HG02885 (cell line): Measurements from ENCODE around the gene SIPA1L3.

Experiments
- ATAC-seq: cut with Tn5 transposase; IDR thresholded peaks from one replicate; pipeline ENCODE4 v1.9.1; 2021; ENCODE audit warnings: mild to moderate bottlenecking; ENCODE audit not compliant: unreplicated experiment, poor library complexity

The SIPA1L3 gene

GRCh38 chr19:37970699-37971098 is 63.7 kb downstream of the SIPA1L3 start:
- no peak for ATAC-seq

GRCh38 chr19:37972803-37973202 is 65.8 kb downstream of the SIPA1L3 start:
- no peak for ATAC-seq

GRCh38 chr19:37973666-37974065 is 66.7 kb downstream of the SIPA1L3 start:
- no peak for ATAC-seq

- ATAC-seq = no peak
Observed at GRCh38 chr19:37975071-37975470, 68.1 kb downstream of the SIPA1L3 start.

GRCh38 chr19:37975596-37976515 is 68.8 kb downstream of the SIPA1L3 start:
- ATAC-seq = no peak

- no peak for ATAC-seq
Observed at GRCh38 chr19:37977391-37977790, 70.4 kb downstream of the SIPA1L3 start.

- ATAC-seq = no peak
Observed at GRCh38 chr19:37977992-37978391, 71.0 kb downstream of the SIPA1L3 start.

DNA sequence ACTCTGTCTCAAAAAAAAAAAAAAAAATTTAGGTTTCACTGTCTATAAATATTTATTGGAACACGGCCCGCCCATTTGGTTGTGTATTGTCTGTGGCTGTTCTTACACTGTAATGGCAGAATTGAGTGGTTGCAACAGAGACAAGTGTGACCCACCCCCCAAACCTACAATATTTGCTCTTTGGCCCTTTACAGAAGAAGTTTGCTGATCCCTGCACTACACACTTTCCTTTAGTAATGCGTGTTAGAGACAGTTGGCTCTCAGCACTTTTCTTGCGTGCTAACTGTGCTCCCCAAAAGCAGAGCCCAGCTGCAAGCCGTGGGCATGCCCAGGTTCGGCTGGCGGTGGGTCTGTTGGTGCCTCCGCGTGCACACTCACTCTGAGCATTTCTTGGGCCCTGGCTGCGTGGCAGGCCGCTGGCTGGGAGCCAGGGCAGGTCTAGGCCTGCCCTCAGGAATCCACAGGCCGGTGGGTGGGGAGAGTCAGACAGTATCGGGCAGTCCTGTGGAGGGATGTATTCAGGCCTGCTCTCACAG is 72.6 kb downstream of the SIPA1L3 start:
- peak; percentile 53 for ATAC-seq

GRCh38 chr19:37980419-37981170 is 73.6 kb downstream of the SIPA1L3 start:
- ATAC-seq = no peak

DNA sequence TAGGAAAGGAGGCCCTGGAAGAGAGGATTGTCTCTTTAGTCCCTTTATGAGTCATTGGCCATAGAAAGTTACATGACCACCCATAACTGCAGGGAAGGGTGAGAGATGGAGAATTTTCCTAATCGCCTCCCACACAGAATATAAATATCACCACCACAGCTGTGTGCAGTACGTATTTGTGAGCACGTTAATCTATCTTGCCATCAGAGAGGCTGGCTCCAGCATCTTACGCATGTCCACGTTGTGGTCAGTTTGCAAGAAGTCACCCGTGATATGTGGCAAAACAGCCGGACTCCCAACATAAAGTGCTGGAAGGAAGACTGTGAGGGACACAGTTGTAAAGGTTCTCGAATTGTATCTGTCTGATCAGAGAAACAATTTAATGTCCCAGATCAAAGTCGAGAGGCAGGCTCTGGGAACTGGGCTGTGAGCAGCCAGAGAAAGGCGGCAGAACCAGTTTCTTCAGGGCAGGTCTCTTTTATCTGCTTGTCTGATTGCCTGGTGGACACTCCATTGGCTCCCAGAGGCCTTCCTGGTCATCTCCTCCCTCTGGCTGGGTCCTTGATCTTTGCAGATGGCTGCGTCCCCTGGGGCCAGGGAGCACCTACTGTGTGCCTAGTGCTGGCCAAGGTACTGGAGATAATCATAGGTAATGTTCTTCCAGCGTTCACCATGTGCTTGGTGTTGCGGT is 74.9 kb downstream of the SIPA1L3 start:
- ATAC-seq = no peak

- ATAC-seq = no peak
Observed at GRCh38 chr19:37982655-37983054, 75.6 kb downstream of the SIPA1L3 start.

DNA sequence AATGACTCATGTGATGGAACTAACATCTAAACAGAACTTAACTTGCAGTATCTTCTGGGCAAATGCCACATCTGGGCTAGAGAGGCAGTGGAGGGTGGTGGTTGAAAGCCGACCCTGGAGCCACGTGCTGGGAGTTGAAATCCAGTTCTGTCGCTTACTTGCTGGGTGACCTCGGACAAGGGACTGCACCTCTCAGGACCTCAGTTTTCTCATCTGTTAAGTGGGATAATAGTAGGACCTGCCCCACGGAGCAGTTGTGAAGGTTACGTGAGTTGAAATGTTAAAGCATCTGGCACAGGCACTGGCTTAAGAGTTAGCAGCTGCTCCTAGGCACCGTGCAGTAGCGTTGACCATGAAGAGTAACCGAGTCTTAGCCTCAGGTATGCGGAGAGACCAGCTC is 76.1 kb downstream of the SIPA1L3 start:
- ATAC-seq = no peak

GRCh38 chr19:37983916-37984315 is 76.9 kb downstream of the SIPA1L3 start:
- ATAC-seq = no peak

DNA sequence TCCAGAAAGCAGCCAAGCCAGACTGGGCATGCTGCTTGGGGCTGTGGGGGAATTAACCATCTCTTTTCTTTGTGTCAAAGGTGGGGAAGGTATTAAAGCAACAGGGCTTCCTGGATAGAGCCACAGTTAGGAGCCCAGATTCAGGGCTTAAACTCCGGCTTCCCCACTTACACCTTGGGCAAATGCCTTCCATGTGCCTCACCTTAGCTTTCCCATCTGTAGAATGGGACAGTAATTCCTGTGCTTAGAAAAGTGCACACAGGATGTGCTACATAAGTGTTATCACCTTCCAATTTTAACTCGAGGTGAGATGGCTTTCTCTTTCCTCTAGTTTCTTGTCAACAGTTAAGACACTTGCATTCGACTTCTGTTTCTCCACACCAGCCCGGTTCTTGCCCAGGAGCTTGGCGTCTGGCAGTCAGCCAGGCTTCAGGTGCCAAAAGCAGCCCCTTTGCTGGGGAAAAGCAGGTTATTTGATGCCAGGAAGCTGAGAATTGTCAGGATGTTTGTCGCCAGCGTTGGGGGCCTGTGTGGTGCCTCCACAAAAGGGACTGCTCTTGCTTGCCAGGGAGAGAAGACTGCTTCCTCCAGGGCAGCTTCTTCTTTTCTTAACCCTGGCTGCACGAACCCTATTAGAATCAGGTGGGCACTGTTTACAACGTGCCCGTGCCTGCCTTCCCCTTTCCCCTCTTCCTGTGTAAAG is 79.2 kb downstream of the SIPA1L3 start:
- no peak for ATAC-seq

DNA sequence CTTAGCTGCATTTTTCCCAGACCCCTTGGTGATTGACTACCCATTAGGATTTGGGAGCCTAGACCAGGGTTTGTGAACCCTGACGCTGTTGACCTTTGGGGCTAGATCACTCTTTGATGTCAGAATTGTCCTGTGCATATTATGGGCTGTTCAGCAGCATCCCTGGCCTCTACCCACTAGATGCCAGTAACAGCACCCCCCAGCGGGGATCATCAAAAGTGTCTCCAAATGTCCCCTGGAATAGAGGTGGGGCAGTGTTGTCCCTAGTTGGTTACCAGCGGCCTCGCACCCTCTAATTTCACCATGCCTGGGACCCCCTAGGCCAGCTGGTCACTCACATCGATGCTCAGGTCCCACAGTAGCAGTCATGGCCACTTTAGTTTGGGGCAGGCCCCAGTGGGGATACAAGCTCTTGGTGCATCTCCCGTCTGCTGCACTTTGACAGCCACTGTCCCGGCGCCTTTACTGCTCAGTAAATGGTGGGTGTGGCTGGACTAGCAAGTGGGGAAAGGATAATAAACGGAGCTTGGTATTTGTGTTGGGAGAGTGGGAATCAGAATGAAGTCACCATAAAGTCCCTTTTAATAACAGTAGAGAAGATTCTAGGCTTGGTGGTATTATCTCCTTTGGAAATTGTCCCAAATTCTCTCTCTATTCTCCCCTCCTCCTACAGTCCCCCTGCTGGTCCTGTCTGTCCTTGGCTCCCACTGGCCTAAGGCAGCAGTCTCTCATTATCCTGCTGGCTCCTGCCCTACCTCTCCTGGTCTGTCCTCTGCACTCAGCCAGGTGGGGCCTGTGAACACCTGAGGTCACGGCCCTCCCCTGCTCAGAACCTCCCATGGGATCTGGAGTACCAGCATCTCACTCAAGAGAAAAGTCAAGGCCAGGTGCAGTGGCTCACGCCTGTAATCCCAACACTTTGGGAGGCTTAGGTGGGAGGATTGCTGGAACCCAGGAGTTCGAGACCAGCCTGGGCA is 80.6 kb downstream of the SIPA1L3 start:
- ATAC-seq = no peak

GRCh38 chr19:37988758-37989635 is 82.0 kb downstream of the SIPA1L3 start:
- ATAC-seq = no peak

DNA sequence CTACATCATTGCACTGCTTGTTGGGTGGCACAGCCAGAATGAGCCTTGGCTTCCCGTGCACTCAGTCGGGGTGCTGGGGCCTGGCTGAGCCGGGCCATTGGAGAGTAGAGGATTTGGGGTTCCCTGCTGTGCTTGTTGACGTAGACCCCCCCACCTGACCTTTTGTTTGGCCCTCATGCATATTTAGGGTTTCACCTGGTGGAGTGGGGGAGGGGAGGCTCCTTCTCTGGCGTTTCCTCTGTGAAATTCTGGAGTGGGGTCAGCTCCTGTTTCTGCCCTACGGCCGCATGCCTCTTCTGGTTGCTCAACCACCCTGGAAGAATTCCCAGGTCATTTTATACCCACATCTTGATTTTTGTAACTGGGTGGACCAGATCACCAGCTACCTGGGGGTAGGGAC is 82.8 kb downstream of the SIPA1L3 start:
- no peak for ATAC-seq

GRCh38 chr19:37990362-37990761 is 83.4 kb downstream of the SIPA1L3 start:
- ATAC-seq = no peak
